Midbrain (tissue), 1 donor: ENCODE data around the gene PHETA2.
"Not testable (repeated sequence)": the region's sequence is repeated elsewhere in the genome, so short reads cannot be mapped to it uniquely, and the experiment has no call there.

ENCODE experiments used
- DNase-seq: peaks from one replicate; lab custom pipeline; 2025; lab: John Stamatoyannopoulos, UW

PHETA2 gene

DNA sequence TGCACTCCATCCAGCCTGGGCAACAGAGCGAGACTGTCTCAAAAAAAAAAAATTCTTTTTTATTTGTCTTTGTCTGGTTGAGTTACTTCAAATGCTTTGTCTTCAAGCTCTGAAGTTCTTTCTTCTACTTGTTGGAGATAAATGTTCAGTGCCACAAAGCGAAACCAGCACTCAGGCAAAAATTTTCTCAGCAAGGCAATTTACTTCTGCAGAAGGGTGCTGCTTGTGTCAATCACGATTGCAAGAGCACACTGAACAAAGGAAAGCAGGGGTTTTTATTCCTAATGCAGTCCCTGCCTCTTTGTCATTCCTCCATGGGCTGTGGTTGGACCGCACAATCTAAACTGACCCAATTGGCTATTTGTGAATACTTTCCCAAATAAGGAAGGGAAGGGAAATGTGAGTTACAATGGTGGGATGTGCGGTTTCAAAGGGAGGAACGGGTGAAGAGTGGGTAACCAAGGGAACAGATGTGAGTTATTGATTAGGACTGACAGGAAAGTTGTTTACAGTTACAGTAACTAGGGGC lies 30.3 kb downstream of the PHETA2 start:
- DNase-seq: not testable (repeated sequence)

DNA sequence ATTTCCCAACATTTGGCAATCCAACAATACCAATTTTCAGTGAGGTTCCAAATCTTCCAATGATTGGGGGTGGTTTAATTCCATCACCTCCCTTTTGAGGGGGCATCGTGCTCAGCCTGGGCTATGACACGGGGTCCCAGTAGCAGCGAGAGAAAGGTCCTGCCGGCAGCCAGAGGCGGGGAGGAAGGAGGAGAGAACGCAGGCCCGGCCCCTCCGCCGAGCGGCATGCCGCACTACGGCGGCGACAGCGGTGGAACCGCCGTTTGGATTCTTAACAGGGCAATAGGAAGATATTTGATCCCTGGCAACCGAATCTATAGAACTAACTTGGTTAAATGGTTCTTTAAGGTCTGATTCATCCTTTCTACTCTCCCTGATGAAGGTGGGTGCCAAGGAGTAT lies 34.8 kb downstream of the PHETA2 start:
- DNase-seq: no peak

GRCh38 chr22:42111798-42112197 lies 37.8 kb downstream of the PHETA2 start:
- no peak for DNase-seq

DNA sequence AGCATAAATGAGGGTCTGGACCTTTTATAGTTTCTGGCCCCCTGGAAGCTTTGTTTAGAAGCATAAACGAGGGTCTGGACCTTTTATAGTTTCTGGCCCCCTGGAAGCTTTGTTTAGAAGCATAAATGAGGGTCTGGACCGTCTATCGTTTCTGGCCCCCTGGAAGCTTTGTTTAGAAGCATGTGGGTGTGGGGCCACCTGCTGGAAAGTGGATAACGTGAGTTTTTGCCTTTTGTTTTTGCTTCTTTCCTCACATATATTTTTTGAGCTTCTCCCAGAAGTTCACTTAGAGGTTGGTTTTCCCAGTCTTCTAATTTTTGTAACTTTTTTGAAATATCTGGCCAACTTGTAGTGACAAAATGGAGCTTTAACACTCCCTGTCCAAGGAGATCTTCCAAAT lies 38.7 kb downstream of the PHETA2 start:
- DNase-seq: not testable (repeated sequence)

DNA sequence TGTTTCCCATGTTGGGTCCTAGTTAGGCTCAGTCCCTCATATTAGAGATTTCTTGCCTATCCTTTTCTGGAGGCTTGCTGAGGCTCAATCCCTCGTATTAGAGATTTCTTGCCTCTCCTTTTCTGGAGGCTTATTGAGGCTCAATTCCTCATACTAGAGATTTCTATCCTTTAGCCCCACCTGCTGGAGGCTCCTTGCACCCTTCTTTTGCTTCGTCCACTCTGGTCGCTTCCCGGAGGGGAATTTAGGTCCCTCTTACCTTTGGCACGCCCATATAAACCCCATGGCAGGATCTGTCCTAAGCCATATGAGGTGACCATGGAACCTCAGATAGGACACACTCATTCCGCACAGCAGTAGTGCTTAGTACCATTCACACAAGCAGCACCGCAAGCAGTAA lies 40.7 kb downstream of the PHETA2 start:
- DNase-seq: no peak

DNA sequence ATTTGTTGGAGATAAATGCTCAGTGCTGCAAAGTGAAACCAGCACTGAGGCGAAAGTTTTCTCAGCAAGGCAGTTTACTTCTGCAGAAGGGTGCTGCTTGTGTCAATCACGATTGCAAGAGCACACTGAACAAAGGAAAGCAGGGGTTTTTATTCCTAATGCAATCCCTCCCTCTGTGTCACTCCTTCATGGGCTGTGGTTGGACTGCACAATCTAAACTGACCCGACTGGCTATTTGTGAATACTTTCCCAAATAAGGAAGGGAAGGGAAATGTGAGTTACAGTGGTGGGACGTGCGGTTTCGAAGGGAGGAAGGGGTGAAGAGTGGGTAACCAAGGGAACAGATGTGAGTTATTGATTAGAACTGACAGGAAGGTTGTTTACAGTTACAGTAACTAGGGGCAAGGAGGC lies 41.4 kb downstream of the PHETA2 start:
- not testable (repeated sequence) for DNase-seq

- DNase-seq: no peak
Measured at GRCh38 chr22:42116848-42117424, 42.9 kb downstream of the PHETA2 start.

DNA sequence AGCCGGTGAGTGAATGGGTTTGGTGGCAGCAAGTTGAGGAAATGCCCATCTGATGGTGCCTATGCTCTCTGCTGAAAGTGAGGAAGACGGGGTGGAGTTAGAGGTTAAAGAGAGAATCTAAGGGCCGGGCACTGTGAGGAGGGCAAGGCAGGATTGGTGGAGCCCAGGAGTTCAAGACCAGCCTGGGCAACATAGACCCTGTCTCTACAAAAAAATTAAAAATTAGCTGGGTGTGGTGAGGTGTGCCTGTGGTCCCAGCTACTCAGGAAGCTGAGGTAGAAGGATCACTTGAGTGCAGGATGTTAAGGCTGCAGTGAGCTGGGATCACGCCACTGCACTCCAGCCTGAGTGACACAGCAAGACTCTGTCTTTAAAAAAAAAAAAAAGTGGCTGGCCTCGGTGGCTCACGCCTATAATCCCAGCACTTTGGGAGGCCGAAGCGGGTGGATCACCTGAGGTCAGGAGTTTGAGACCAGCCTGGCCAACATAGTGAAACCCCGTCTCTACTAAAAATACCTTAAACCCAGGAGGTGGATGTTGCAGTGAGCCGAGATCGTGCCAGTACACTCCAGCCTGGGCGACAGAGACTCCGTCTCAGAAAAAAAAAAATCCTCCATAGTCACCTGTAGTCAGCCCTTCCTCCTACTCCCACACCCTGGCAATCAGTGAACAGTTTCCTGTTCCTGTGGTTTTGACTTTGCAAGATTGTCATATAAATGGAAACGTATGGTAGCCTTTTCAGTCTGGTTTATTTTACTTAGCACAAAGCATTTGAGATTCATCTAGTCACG lies 46.4 kb downstream of the PHETA2 start:
- DNase-seq: not testable (repeated sequence)

DNA sequence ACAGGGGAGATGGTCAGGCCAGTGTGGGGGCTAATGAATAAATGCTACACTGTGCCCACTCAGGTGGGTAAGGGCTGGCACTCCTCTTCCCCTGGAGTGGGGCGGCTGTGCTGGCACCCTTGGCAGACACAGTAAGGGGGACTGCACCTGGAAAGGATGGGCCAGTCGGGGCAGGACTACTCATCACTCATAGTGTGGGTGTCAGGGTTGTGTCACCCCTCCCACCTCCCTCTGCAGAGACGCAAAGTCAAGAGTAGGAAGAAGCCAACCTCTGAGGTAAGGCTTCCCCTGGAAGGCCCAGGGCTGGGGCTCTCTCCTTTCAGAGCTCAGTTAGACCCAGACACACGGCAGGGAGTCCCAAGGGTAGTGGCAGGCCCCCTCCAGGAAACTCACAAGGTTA lies 49.5 kb downstream of the PHETA2 start:
- DNase-seq: not testable (repeated sequence)

GRCh38 chr22:42127606-42128005 lies 53.6 kb downstream of the PHETA2 start:
- no peak for DNase-seq

- not testable (repeated sequence) for DNase-seq
Measured at GRCh38 chr22:42128007-42128406, 54.0 kb downstream of the PHETA2 start.
